ENCODE data around the gene GABRA5. TPM values are rescaled to one million over a fixed set of nuclear protein-coding genes. Genes with fewer than 3 reads are reported as not detected.
A peak's percentile ranks its signal among the peaks of the same experiment; 100 is the strongest.

Gene GABRA5
- total and polyA plus RNA-seq, 11 donors, result not detected

DNA sequence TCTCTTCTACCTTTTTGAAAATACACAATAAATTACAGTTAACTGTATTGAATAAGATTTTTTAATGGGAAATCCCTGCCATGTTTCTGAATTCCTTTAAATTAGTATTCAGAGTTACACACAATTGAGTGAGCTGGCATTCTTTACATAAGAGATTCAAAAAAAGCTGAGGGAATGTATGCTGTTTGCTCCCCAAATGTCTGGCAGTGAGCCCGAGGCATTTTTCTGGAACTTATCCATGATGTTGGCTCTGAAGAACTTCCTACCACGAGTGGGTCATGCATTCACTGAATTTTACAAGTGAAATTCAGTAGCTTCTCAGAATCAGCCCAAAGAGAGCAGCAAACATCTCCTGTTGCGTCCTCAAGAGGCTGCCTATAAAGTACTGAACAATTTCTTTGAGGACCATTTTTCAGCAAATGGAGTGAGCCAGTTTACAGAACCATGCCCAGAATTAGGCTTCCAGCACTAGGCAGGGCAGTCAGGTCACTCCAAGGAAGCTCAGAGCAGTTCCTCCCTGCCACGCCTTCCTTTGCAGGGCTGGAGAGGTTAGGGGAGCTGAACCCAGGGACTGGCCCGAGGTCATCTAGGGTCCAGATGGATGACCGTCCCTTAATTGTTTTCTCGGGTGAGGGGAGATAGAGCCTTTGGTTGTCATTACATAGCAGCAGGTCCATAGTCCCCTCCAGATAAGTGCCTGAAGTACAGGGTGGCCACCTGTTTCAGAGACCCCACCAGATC lies 21.2 kb downstream of the GABRA5 start:
- intact Hi-C loops (cut with DNase I), result loop anchor here in 5 of 10 donors (2.0 to 10.0 kb wide), 5 partner anchors 129 to 1234 kb away; no protein-coding TSS in a partner anchor
- ATAC-seq (no peak), DNase-seq (no peak)
- H3K4me1 ChIP-seq, result peaks cover 0 to 11% (median 5%) of the 10 kb centered on the region in 12 donors
- no peak overlapping the region for H3K27ac ChIP-seq
- no peak overlapping the region for H3K4me3 ChIP-seq
- peaks cover 0 to 34% (median 14%) of the 10 kb centered on the region in 9 donors for H3K27me3 ChIP-seq
- H3K9me3 ChIP-seq, result no peaks in the 10 kb centered on the region
- WGBS, 4 donors, result 38 to 55% (median 47%) methylated on average over 5 to 7 of the region's 7 CpGs
- no peaks in the 10 kb centered on the region for H3K36me3 ChIP-seq
- TF ChIP-seq, protein P1, sequence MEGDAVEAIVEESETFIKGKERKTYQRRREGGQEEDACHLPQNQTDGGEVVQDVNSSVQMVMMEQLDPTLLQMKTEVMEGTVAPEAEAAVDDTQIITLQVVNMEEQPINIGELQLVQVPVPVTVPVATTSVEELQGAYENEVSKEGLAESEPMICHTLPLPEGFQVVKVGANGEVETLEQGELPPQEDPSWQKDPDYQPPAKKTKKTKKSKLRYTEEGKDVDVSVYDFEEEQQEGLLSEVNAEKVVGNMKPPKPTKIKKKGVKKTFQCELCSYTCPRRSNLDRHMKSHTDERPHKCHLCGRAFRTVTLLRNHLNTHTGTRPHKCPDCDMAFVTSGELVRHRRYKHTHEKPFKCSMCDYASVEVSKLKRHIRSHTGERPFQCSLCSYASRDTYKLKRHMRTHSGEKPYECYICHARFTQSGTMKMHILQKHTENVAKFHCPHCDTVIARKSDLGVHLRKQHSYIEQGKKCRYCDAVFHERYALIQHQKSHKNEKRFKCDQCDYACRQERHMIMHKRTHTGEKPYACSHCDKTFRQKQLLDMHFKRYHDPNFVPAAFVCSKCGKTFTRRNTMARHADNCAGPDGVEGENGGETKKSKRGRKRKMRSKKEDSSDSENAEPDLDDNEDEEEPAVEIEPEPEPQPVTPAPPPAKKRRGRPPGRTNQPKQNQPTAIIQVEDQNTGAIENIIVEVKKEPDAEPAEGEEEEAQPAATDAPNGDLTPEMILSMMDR (IDR thresholded peaks at IDR 0.05), result no peak
- no peak for TF ChIP-seq POLR2A (IDR thresholded peaks at IDR 0.05)

DNA sequence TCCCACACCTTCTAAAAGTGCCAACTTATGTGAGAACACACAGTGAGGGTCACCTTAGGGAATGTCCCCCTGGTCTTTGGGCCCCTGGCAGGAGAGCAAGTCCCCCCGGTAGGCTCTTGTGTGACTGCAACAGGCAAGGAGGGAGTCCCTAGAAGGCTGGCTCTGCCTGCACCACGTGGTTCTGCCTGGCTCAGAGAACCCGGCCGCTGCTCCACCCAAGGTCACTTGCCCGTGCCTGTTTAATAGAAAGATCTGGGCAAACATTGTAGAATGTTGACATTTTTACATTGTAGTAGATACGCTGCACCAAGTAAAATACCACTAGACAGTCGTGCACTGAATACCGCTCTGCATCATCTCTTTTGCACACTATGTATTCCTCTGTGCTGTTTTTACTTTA lies 21.9 kb downstream of the GABRA5 start:
- ATAC-seq (no peak), DNase-seq (no peak)
- H3K27ac ChIP-seq, result no peak overlapping the region
- TF ChIP-seq POLR2A (IDR thresholded peaks at IDR 0.05), result no peak
- TF ChIP-seq, protein P1 (IDR thresholded peaks at IDR 0.05), result no peak
- no peaks in the 10 kb centered on the region for H3K36me3 ChIP-seq
- H3K4me1 ChIP-seq, result peaks cover 0 to 11% (median 5%) of the 10 kb centered on the region in 12 donors
- H3K4me3 ChIP-seq, result no peak overlapping the region
- WGBS, 4 donors, result 50 to 61% (median 59%) methylated on average over 7 to 8 of the region's 8 CpGs
- intact Hi-C loops (cut with DNase I), result loop anchor here in 5 of 10 donors (2.0 to 10.0 kb wide), 5 partner anchors 129 to 1234 kb away; no protein-coding TSS in a partner anchor
- no peaks in the 10 kb centered on the region for H3K9me3 ChIP-seq
- peaks cover 0 to 37% (median 14%) of the 10 kb centered on the region in 9 donors for H3K27me3 ChIP-seq

DNA sequence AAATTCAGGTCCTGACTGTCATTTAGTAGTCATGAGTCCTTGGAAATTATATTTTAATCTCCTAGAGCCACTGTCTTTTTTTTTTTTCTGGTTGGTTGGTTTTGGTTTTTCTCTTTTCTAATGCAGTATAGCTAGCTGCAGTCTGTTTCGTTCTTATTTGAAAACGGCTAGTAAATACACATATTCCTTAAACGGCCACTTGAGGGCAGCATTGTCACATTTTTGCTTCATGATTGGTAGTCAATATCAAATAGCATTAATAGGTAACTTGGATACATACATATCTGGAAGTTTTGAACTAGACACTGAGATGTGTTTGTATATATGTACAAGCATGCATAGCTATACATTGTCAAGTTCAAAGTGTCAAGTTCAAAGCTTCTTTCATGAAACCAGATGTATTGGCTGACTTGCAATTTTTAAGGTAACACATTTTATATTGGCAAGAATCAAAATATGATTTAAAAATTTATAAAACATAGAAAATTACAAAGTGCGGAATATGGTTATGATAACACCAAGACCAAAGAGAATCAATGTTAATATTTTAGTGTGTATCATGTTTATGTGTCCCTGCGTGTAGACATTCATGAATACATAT lies 22.5 kb downstream of the GABRA5 start:
- ATAC-seq (no peak), DNase-seq (peak in 1 of 5 donors; percentile 37)
- H3K9me3 ChIP-seq, result no peaks in the 10 kb centered on the region
- 21 to 22% (median 21%) methylated on average over 5 of the region's 5 CpGs for WGBS, 4 donors
- H3K4me3 ChIP-seq, result no peak overlapping the region
- H3K4me1 ChIP-seq, result peaks cover 0 to 11% (median 5%) of the 10 kb centered on the region in 12 donors
- no peak overlapping the region for H3K27ac ChIP-seq
- no peaks in the 10 kb centered on the region for H3K36me3 ChIP-seq
- intact Hi-C loops (cut with DNase I), result loop anchor here in 5 of 10 donors (2.0 to 10.0 kb wide), 5 partner anchors 128 to 1233 kb away; no protein-coding TSS in a partner anchor
- H3K27me3 ChIP-seq, result peaks cover 0 to 42% (median 14%) of the 10 kb centered on the region in 9 donors
- no peak for TF ChIP-seq POLR2A (IDR thresholded peaks at IDR 0.05)
- TF ChIP-seq, protein P1 (IDR thresholded peaks at IDR 0.05), result peak; percentile 53 to 81 (median 70)

DNA sequence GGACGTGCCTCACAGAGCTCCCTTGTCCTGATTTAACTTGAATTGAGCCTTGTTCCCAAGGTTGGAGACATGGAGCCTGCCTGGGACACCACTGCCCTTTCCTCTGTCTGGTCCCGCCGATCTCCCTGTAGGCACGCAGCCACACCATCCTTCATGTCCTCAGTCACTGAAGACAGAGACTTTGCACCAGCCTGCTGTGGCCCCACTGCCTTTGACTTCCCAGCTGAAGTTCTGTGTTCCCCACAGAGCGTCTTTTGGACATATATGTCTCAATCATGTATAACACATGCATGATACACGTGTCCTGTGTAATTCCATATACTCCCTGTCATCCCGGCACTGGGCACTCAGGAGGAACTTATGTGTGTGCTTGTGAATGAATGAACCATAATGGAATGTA lies 23.6 kb downstream of the GABRA5 start:
- no peak for ATAC-seq
- Histone ChIP-seq H3K27me3 (peaks cover 0 to 42% (median 14%) of the 10 kb centered on the region in 9 donors), H3K4me1 (peaks cover 0 to 11% (median 5%) of the 10 kb centered on the region in 12 donors), H3K9me3 (no peaks in the 10 kb centered on the region), H3K4me3 (no peak overlapping the region), H3K36me3 (no peaks in the 10 kb centered on the region), H3K27ac (no peak overlapping the region)
- intact Hi-C loops (cut with DNase I), result loop anchor here in 9 of 10 donors (2.0 to 10.0 kb wide), 8 partner anchors 124 to 1234 kb away; no protein-coding TSS in a partner anchor
- DNase-seq, result no peak
- TF ChIP-seq, protein P1 (IDR thresholded peaks at IDR 0.05), result no peak
- no peak for TF ChIP-seq POLR2A (IDR thresholded peaks at IDR 0.05)
- 79 to 87% (median 84%) methylated on average over 7 of the region's 7 CpGs for WGBS, 4 donors
